IPS DF 6.9 (cell line): ENCODE results near the gene PRRG1.
"Not testable (repeated sequence)": the region's sequence is repeated elsewhere in the genome, so short reads cannot be mapped to it uniquely, and the experiment has no call there.

Experiments used
- DNase-seq: peaks from one replicate; pipeline ENCODE4 v3.0.0-alpha.2; 2013; ENCODE audit warnings: low read depth, low spot score
- H3K27ac ChIP-seq: one replicate; pipeline ENCODE4 v1.5.1; 2013; ENCODE audit warnings: low read length, control low read depth
- H3K27me3 ChIP-seq: 2 replicates; pipeline ENCODE4 v1.6.1; 2013; ENCODE audit warnings: mild to moderate bottlenecking, low read length; ENCODE audit not compliant: control insufficient read depth, insufficient read depth
- H3K36me3 ChIP-seq: 2 replicates; pipeline ENCODE4 v1.6.1; 2013; ENCODE audit warnings: low read length; ENCODE audit not compliant: control insufficient read depth, insufficient read depth
- H3K4me1 ChIP-seq: 2 replicates; pipeline ENCODE4 v1.6.1; 2013; ENCODE audit warnings: low read length; ENCODE audit not compliant: control insufficient read depth, insufficient read depth
- H3K4me3 ChIP-seq: 2 replicates; pipeline ENCODE4 v1.5.1; 2013; ENCODE audit warnings: mild to moderate bottlenecking, low read length
- H3K9me3 ChIP-seq: 2 replicates; pipeline ENCODE4 v1.6.1; 2013; ENCODE audit warnings: low read length, inconsistent platforms; ENCODE audit not compliant: control insufficient read depth, insufficient read depth
- WGBS: extraction: QIAGEN DNeasy Blood & Tissue Kit; methylation state at CpG from one replicate; pipeline ENCODE4 v1.1.7; 2013; ENCODE audit warnings: mixed read lengths, missing lambda C conversion rate; ENCODE audit not compliant: insufficient read length, insufficient coverage; 5-methylcytosine and 5-hydroxymethylcytosine counted together

PRRG1 gene

DNA sequence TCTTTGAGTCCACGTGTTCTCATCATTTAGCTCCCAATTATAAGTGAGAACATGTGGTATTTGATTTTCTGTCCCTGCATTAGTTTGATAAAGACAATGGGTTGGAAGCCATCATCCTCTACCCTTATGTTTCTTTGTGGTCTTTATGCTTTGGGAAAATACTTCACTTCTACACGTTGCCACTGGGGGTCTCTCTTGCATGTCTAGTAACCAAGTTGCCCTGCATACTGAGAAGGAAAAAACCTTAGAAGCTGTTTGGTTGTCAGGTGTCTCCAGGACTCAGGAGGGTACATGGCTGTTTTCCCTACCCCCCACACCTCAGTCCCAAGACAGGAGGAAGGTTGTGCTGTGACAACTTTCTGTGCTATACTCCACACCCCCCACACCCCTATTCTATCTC, 146.6 kb downstream of the PRRG1 start:
- DNase-seq, H3K4me1 ChIP-seq, H3K36me3 ChIP-seq, H3K9me3 ChIP-seq, H3K27ac ChIP-seq, H3K4me3 ChIP-seq, H3K27me3 ChIP-seq: not testable (repeated sequence)
- WGBS, result no CpG with 5 or more reads among the region's 2 CpGs

DNA sequence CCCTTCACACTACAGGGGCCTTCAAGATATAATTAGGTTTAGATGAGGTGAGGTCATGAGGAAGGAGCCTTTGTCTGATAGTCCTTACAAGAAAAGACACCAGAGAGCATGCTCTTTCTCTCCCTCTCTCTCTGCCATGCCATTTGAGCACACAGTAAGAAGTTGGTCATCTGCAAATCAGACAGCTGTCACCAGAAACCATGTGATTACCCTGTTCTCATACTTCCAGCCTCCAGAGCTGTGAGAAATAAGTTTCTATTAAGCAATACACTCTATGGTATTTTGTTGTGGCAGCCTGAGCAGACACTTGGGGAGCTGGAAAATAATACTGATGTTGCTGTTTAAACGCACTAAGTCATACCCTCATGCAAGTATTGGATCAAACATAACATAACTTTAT, 148.0 kb downstream of the PRRG1 start:
- not testable (repeated sequence) for DNase-seq, H3K4me1 ChIP-seq, H3K27ac ChIP-seq, H3K36me3 ChIP-seq, H3K4me3 ChIP-seq, H3K27me3 ChIP-seq, H3K9me3 ChIP-seq
- no CpG with 5 or more reads among the region's 1 CpG for WGBS

DNA sequence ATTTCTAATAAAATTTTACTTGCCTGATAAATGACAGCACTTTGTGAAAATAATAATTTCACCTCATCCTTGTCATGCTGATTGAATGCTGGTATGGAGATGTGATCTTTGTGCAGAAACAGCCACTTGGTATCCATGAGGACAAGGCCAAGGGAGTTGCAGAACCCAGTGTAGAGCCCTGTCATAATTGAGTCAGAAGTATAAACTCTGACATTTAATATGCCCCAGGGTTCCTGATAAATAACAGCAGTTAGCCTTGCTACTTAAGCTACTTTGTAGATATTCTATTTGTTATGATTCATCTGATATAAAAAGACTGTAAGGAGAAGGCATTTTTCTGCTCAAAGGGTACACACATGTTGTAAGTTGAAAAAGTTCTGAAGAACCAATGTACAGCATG, 149.2 kb downstream of the PRRG1 start:
- not testable (repeated sequence) for H3K27me3 ChIP-seq, H3K27ac ChIP-seq, H3K9me3 ChIP-seq, DNase-seq, H3K4me3 ChIP-seq, H3K36me3 ChIP-seq, H3K4me1 ChIP-seq

DNA sequence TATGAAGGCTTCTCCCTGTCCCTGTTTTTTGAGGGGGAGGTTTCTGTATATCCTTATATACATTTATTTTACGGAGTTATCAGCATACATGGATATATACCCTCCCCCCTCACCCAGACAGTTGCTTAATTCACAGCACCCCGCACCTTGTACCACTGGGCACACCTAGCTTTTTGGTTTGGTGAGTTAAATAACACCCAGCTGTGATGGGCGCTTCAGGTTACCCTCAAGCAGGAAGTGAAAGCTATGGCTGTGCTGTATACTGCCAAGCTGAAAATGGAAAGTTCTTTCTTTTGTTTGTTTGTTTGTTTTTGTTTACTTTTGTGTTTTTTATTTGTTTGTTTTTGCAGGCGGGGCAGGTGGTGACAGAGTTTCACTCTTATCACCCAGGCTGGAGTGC, 150.5 kb downstream of the PRRG1 start:
- not testable (repeated sequence) for H3K27ac ChIP-seq, H3K9me3 ChIP-seq, H3K27me3 ChIP-seq, DNase-seq, H3K36me3 ChIP-seq, H3K4me3 ChIP-seq, H3K4me1 ChIP-seq
- no CpG with 5 or more reads among the region's 4 CpGs for WGBS

DNA sequence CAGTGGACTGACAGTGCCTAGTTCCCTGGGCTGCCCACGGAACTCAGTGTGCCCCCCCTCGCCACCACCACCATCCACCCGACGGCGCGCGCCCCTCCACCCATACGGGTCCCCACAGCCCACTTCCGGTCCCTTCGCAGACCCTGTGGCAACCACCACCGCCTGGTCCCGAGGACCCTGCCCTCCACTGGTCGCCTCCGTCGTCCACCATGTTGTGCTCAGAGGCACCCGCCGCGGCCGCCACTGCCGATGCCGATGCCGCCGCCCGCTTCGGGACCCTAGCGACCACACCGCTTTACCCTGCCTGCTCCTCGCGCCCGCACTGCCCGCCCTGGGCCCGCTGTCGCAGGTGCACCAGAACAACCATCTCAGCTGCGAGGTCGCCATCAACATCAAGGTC, 155.8 kb downstream of the PRRG1 start:
- no peaks in the 10 kb centered on the region for H3K4me1 ChIP-seq
- no peaks in the 10 kb centered on the region for H3K36me3 ChIP-seq
- no peaks in the 10 kb centered on the region for H3K27me3 ChIP-seq
- no peak overlapping the region for H3K27ac ChIP-seq
- no peaks in the 10 kb centered on the region for H3K9me3 ChIP-seq
- H3K4me3 ChIP-seq, result no peak overlapping the region
- no peak for DNase-seq
- WGBS, result no CpG with 5 or more reads among the region's 35 CpGs
